SK-N-MC (cell line): ENCODE data around the gene LRRC56.

Experiments used
- EZH2 ChIP-seq: fragments of 200-600 bp; sonication (generic); IDR thresholded peaks from one replicate; pipeline ENCODE4 v1.6.1; 2017; ENCODE audit warnings: antibody characterized with exemption
- FOXP2 ChIP-seq: optimal IDR thresholded peaks from 2 replicates; pipeline ENCODE3; 2011; ENCODE audit warnings: mild to moderate bottlenecking, moderate library complexity; ENCODE audit not compliant: insufficient read depth; ENCODE audit errors: extremely low read length, control extremely low read depth
- POLR2AphosphoS5 ChIP-seq: IDR thresholded peaks from 2 replicates; pipeline ENCODE4 v1.6.1; 2012; ENCODE audit warnings: mild to moderate bottlenecking, low read depth, low read length, borderline replicate concordance

DNA sequence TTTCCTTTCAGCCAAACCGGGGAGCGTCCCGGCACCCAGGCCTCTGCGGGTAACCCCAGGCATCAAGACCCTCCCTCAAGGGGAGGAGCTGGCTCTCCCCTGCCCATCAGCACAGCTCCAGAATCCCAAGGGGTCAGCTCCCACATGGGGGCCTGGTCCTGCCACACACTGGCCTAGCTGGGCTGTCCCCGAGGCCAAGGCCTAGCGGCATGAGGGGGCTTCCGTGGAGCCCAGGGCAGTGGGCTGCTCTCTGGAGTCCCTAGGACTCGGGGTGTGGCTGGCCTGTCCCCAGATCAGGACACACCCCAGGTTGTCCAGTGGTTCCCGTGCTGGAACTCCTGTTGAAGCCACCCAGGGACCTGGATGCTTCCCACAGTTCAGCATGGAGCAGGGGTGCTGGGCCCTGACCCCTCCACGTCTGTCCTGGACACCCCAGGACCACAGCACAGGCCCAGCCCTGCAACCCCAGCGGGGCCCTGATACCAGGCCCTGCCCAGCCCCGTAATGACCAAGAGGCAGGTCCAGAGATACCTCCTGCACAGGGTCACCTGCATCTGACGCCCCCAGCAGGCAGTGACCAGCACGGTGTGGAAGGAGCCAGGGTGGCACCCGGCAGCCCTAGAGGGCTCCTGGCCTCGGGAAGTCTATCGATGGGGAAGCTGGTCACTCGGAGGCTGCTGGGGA is 7.5 kb upstream of the LRRC56 start:
- TF ChIP-seq EZH2 (no peak), POLR2AphosphoS5 (no peak), FOXP2 (no peak)
